ENCODE results near the gene PRDM8.

PRDM8 gene

DNA sequence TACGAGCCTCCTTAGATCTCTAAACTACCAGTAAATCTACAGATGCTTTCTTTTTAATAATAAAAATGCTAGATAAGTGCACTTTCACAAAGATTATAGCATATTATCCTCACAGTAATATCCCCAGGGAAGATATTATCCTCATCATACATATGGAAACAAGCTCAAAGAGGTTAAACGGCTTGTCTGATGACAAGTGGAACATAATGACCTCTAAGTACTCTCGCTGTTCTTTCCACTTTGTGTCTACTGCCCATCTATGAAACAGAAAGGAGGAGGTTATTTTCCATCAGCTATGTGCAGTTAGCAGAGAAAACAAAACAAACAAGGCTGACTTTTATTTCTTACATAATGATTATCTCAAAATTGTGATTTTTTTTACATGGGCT lies 42.8 kb upstream of the PRDM8 start:
- POLR2A ChIA-PET, result no interaction called here
- TF ChIP-seq ZNF654 (tag by site-specific recombination; IDR thresholded peaks at IDR 0.05; ENCODE audit: low read depth) (no peak), OVOL3 (tag by site-specific recombination; IDR thresholded peaks at IDR 0.05) (no peak), ZNF366 (tag by site-specific recombination; conservative IDR thresholded peaks at IDR 0.05) (no peak), ZNF426 (tag by site-specific recombination; IDR thresholded peaks at IDR 0.05) (no peak), TCF7L2 (IDR thresholded peaks at IDR 0.05; ENCODE audit: borderline replicate concordance, low read depth, low read length) (peak; percentile 63; the same call in 1 of the 2 replicates), ZNF501 (tag by site-specific recombination; IDR thresholded peaks at IDR 0.05) (no peak), ZNF555 (tag by site-specific recombination; conservative IDR thresholded peaks at IDR 0.05) (no peak), ZXDB (tag by site-specific recombination; IDR thresholded peaks at IDR 0.05) (no peak)
- H3K4me1 ChIP-seq (ENCODE audit: control insufficient read depth, insufficient read depth, low read length), result no peaks in the 10 kb centered on the region
- no peak overlapping the region for H3K4me3 ChIP-seq (ENCODE audit: low read depth, low read length)
- H3K9me3 ChIP-seq (ENCODE audit: control insufficient read depth, insufficient read depth, low read depth, low read length), result no peaks in the 10 kb centered on the region
- no peak overlapping the region for H3K27ac ChIP-seq (ENCODE audit: extremely low read depth, low read depth, low read length)
- CTCF ChIA-PET, result interaction anchor here (0.7 kb wide), 1 partner anchor 207 kb away, joined by 4 read pairs; no protein-coding TSS in a partner anchor
- H3K36me3 ChIP-seq (ENCODE audit: control insufficient read depth in 2 of 2, insufficient read depth in 1 of 2, low read length in 2 of 2), result no peaks in the 10 kb centered on the region

DNA sequence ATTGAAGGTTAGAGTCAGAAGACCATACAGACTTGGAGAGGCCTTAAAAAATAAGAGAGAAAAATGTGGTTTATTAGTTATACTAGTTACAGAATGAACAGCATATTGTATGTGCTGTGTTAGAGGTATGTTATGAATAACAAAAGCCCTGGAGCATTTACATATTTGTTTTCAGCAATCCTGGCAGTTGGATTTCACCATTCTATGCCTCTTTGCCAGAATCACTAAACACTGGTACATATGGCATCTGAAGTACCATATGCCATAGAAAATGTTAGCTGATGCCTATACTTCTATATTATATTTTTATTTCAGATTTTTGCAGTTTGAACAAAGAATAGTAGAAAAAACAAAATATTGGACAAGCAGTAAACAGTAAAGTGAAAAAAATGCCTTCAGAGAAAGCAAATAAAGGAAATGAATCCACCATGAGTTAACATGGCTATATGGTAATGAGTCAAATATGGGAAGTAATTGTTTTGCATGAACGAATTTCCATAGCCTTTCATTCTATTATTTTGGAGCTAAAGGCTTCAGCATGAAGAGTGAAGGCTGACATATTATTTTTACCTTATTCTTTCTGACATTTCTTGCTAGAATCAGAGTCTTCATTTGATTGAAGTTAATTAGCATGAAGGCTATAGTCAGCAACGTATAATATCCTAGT lies 41.9 kb upstream of the PRDM8 start:
- Histone ChIP-seq H3K4me1 (ENCODE audit: control insufficient read depth, insufficient read depth, low read length) (no peaks in the 10 kb centered on the region), H3K27ac (ENCODE audit: extremely low read depth, low read depth, low read length) (no peak overlapping the region), H3K4me3 (ENCODE audit: low read depth, low read length) (no peak overlapping the region), H3K9me3 (ENCODE audit: control insufficient read depth, insufficient read depth, low read depth, low read length) (no peaks in the 10 kb centered on the region), H3K36me3 (ENCODE audit: control insufficient read depth in 2 of 2, insufficient read depth in 1 of 2, low read length in 2 of 2) (no peaks in the 10 kb centered on the region)
- no peak for TF ChIP-seq IKZF3 (tag by site-specific recombination; IDR thresholded peaks at IDR 0.05)
- TF ChIP-seq, protein P1, sequence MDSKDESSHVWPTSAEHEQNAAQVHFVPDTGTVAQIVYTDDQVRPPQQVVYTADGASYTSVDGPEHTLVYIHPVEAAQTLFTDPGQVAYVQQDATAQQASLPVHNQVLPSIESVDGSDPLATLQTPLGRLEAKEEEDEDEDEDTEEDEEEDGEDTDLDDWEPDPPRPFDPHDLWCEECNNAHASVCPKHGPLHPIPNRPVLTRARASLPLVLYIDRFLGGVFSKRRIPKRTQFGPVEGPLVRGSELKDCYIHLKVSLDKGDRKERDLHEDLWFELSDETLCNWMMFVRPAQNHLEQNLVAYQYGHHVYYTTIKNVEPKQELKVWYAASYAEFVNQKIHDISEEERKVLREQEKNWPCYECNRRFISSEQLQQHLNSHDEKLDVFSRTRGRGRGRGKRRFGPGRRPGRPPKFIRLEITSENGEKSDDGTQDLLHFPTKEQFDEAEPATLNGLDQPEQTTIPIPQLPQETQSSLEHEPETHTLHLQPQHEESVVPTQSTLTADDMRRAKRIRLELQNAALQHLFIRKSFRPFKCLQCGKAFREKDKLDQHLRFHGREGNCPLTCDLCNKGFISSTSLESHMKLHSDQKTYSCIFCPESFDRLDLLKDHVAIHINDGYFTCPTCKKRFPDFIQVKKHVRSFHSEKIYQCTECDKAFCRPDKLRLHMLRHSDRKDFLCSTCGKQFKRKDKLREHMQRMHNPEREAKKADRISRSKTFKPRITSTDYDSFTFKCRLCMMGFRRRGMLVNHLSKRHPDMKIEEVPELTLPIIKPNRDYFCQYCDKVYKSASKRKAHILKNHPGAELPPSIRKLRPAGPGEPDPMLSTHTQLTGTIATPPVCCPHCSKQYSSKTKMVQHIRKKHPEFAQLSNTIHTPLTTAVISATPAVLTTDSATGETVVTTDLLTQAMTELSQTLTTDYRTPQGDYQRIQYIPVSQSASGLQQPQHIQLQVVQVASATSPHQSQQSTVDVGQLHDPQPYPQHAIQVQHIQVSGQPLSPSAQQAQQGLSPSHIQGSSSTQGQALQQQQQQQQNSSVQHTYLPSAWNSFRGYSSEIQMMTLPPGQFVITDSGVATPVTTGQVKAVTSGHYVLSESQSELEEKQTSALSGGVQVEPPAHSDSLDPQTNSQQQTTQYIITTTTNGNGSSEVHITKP (tag by site-specific recombination; IDR thresholded peaks at IDR 0.05), result no peak
- no peak for TF ChIP-seq ZNF843 (tag by site-specific recombination; IDR thresholded peaks at IDR 0.05)
- no peak for TF ChIP-seq ZNF138 (tag by site-specific recombination; IDR thresholded peaks at IDR 0.05; ENCODE audit: borderline replicate concordance)
- TF ChIP-seq FEZF1 (tag by site-specific recombination; IDR thresholded peaks at IDR 0.05), result no peak
- TF ChIP-seq EGR2 (tag by site-specific recombination; IDR thresholded peaks at IDR 0.05; ENCODE audit: low read depth), result no peak
- TF ChIP-seq ZNF121 (tag by site-specific recombination; IDR thresholded peaks at IDR 0.05), result no peak
- TF ChIP-seq, protein P2, sequence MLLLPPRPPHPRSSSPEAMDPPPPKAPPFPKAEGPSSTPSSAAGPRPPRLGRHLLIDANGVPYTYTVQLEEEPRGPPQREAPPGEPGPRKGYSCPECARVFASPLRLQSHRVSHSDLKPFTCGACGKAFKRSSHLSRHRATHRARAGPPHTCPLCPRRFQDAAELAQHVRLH (tag by site-specific recombination; IDR thresholded peaks at IDR 0.05), result no peak
- no peak for TF ChIP-seq SP2 (tag by site-specific recombination; IDR thresholded peaks at IDR 0.05)
- TF ChIP-seq ZSCAN23 (tag by site-specific recombination; IDR thresholded peaks at IDR 0.05), result no peak
- CTCF ChIA-PET, result interaction anchor here (0.5 kb wide), 2 partner anchors 44 to 700 kb away, joined by 3 read pairs; no protein-coding TSS in a partner anchor
- POLR2A ChIA-PET, result no interaction called here

DNA sequence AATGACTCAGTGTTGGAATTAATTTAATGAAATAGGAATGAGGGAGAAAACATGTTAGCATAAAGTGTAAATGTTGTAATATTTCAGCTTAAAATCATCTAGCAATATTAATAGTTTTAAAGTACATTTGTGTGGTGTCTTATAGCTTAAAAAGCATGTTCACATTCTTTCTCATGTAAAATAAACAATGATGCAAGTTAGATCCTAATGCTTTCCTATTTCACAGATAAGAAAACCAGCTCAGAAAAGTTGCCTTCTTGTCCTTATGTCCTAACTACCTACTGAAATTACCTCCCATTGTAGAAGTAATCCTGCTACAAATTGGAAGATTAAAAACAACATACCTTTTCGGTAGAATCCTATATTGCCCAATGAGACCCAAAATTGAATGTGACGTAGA lies 40.9 kb upstream of the PRDM8 start:
- ChIA-PET POLR2A (no interaction called here), CTCF (no interaction called here)
- H3K27ac ChIP-seq (ENCODE audit: extremely low read depth, low read depth, low read length), result no peak overlapping the region
- H3K9me3 ChIP-seq (ENCODE audit: control insufficient read depth, insufficient read depth, low read depth, low read length), result no peaks in the 10 kb centered on the region
- no peak overlapping the region for H3K4me3 ChIP-seq (ENCODE audit: low read depth, low read length)
- no peaks in the 10 kb centered on the region for H3K4me1 ChIP-seq (ENCODE audit: control insufficient read depth, insufficient read depth, low read length)
- no peaks in the 10 kb centered on the region for H3K36me3 ChIP-seq (ENCODE audit: control insufficient read depth in 2 of 2, insufficient read depth in 1 of 2, low read length in 2 of 2)
- TF ChIP-seq ZNF391 (tag by site-specific recombination; IDR thresholded peaks at IDR 0.05; ENCODE audit: borderline replicate concordance, low read depth), result no peak
- TF ChIP-seq, protein P3, sequence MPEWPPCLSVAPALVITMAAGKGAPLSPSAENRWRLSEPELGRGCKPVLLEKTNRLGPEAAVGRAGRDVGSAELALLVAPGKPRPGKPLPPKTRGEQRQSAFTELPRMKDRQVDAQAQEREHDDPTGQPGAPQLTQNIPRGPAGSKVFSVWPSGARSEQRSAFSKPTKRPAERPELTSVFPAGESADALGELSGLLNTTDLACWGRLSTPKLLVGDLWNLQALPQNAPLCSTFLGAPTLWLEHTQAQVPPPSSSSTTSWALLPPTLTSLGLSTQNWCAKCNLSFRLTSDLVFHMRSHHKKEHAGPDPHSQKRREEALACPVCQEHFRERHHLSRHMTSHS (tag by site-specific recombination; IDR thresholded peaks at IDR 0.05), result no peak
- no peak for TF ChIP-seq ZNF366 (tag by site-specific recombination; conservative IDR thresholded peaks at IDR 0.05)
- TF ChIP-seq ZNF16 (tag by site-specific recombination; IDR thresholded peaks at IDR 0.05; ENCODE audit: low read depth), result no peak
- TF ChIP-seq ZNF416 (tag by site-specific recombination; IDR thresholded peaks at IDR 0.05), result no peak
- TF ChIP-seq, protein P1 (tag by site-specific recombination; IDR thresholded peaks at IDR 0.05), result no peak
- TF ChIP-seq ZNF621 (tag by site-specific recombination; IDR thresholded peaks at IDR 0.05), result no peak
- TF ChIP-seq ZNF239 (tag by site-specific recombination; IDR thresholded peaks at IDR 0.05), result no peak
